Mesendoderm (in vitro differentiated cells): ENCODE results near the gene CASP8AP2.
"Not testable (repeated sequence)": the region's sequence is repeated elsewhere in the genome, so short reads cannot be mapped to it uniquely, and the experiment has no call there.

Experiments used
- DNase-seq: peaks from one replicate; pipeline ENCODE4 v3.0.0; 2013
- H2AK5ac ChIP-seq: 2 replicates; pipeline ENCODE4 v1.6.1; 2013; ENCODE audit warnings: low read length, inconsistent platforms
- H2BK120ac ChIP-seq: 2 replicates; pipeline ENCODE4 v1.6.1; 2013; ENCODE audit warnings: low read depth, mild to moderate bottlenecking, low read length, moderate library complexity, mixed read lengths
- H2BK15ac ChIP-seq: replicated peaks from 2 replicates; pipeline ENCODE4 v1.6.1; 2013; ENCODE audit warnings: low read depth, mild to moderate bottlenecking, moderate library complexity
- H2BK5ac ChIP-seq: 2 replicates; pipeline ENCODE4 v1.6.1; 2013; ENCODE audit warnings: low read length, inconsistent platforms
- H3K18ac ChIP-seq: 2 replicates; pipeline ENCODE4 v1.6.1; 2013; ENCODE audit warnings: mild to moderate bottlenecking, low read length, mixed read lengths
- H3K23ac ChIP-seq: one replicate; pipeline ENCODE4 v1.6.1; 2013; ENCODE audit warnings: low read length
- H3K27ac ChIP-seq: 2 replicates; pipeline ENCODE4 v1.5.1; 2013; ENCODE audit warnings: low read depth, mild to moderate bottlenecking, inconsistent platforms, low read length, moderate library complexity
- H3K27me3 ChIP-seq: 2 replicates; pipeline ENCODE4 v1.6.1; 2013; ENCODE audit warnings: low read length, control low read depth, mild to moderate bottlenecking, inconsistent platforms; ENCODE audit not compliant: insufficient read depth, poor library complexity
- H3K36me3 ChIP-seq: 2 replicates; pipeline ENCODE4 v1.6.1; 2013; ENCODE audit warnings: low read length, inconsistent platforms; ENCODE audit not compliant: control insufficient read depth, insufficient read depth
- H3K4ac ChIP-seq: one replicate; pipeline ENCODE4 v1.6.1; 2013; ENCODE audit warnings: low read depth, mild to moderate bottlenecking, low read length, moderate library complexity
- H3K4me1 ChIP-seq: 2 replicates; pipeline ENCODE4 v1.6.1; 2013; ENCODE audit warnings: low read depth, low read length, inconsistent platforms; ENCODE audit not compliant: control insufficient read depth
- H3K4me2 ChIP-seq: 2 replicates; pipeline ENCODE4 v1.6.1; 2013; ENCODE audit warnings: low read length
- H3K4me3 ChIP-seq: 2 replicates; pipeline ENCODE4 v1.5.1; 2013; ENCODE audit warnings: mild to moderate bottlenecking, low read length
- H3K56ac ChIP-seq: one replicate; pipeline ENCODE4 v1.6.1; 2013; ENCODE audit warnings: low read length
- H3K79me1 ChIP-seq: 2 replicates; pipeline ENCODE4 v1.6.1; 2013; ENCODE audit warnings: low read length, inconsistent platforms
- H3K79me2 ChIP-seq: 2 replicates; pipeline ENCODE4 v1.6.1; 2013; ENCODE audit warnings: mild to moderate bottlenecking, low read length; ENCODE audit not compliant: control insufficient read depth, insufficient read depth
- H3K9ac ChIP-seq: 2 replicates; pipeline ENCODE4 v1.6.1; 2013; ENCODE audit warnings: low read length, inconsistent platforms
- H4K5ac ChIP-seq: one replicate; pipeline ENCODE4 v1.6.1; 2013; ENCODE audit warnings: low read length
- H4K8ac ChIP-seq: one replicate; pipeline ENCODE4 v1.6.1; 2013; ENCODE audit warnings: low read depth, mild to moderate bottlenecking, control low read depth, low read length, moderate library complexity
- WGBS: extraction: QIAGEN DNeasy Blood & Tissue Kit; methylation state at CpG from one replicate; pipeline ENCODE4 v1.1.7; 2013; ENCODE audit warnings: low lambda C conversion rate, missing lambda C conversion rate; ENCODE audit not compliant: insufficient coverage; ENCODE audit errors: extremely low coverage; 5-methylcytosine and 5-hydroxymethylcytosine counted together

The CASP8AP2 gene

GRCh38 chr6:89890845-89891528 is 61.3 kb downstream of the CASP8AP2 start:
- H3K36me3 ChIP-seq, H4K8ac ChIP-seq, H3K23ac ChIP-seq, H3K27ac ChIP-seq, H2BK120ac ChIP-seq, H3K9ac ChIP-seq, H2AK5ac ChIP-seq, H2BK15ac ChIP-seq, H3K4me1 ChIP-seq, H3K27me3 ChIP-seq, H3K56ac ChIP-seq, H4K5ac ChIP-seq, H3K4ac ChIP-seq, H3K18ac ChIP-seq, H3K79me2 ChIP-seq, H3K79me1 ChIP-seq, H2BK5ac ChIP-seq, H3K4me3 ChIP-seq, H3K4me2 ChIP-seq: not testable (repeated sequence)
- DNase-seq = peak; percentile 88
- WGBS = no CpG with 5 or more reads among the region's 11 CpGs

GRCh38 chr6:89892577-89892976 is 62.9 kb downstream of the CASP8AP2 start:
- not testable (repeated sequence) for H4K5ac ChIP-seq, H3K79me1 ChIP-seq, H2AK5ac ChIP-seq, H3K27me3 ChIP-seq, H3K79me2 ChIP-seq, H3K9ac ChIP-seq, H3K36me3 ChIP-seq, H3K4me1 ChIP-seq, H3K4me2 ChIP-seq, H3K56ac ChIP-seq, DNase-seq, H4K8ac ChIP-seq, H3K27ac ChIP-seq, H3K4me3 ChIP-seq, H2BK15ac ChIP-seq, H3K23ac ChIP-seq, H2BK120ac ChIP-seq, H3K4ac ChIP-seq, H2BK5ac ChIP-seq, H3K18ac ChIP-seq
- no CpG with 5 or more reads among the region's 8 CpGs for WGBS

- no CpG with 5 or more reads among the region's 1 CpG for WGBS
Observed at GRCh38 chr6:89894169-89894568, 64.5 kb downstream of the CASP8AP2 start, which contains the start of gene GJA10. Gene GJA10 (plus strand): TSS chr6:89894469. CDS start chr6:89894469, 0 bp downstream.

GRCh38 chr6:89895276-89895874 is 65.7 kb downstream of the CASP8AP2 start:
- Histone ChIP-seq H2BK15ac (no peak overlapping the region), H3K4me1 (peaks cover 2% of the 10 kb centered on the region), H3K56ac (no peak overlapping the region), H2BK5ac (no peak overlapping the region), H3K36me3 (no peaks in the 10 kb centered on the region), H3K27me3 (no peaks in the 10 kb centered on the region), H3K4ac (no peak overlapping the region), H3K79me2 (no peaks in the 10 kb centered on the region), H3K23ac (no peak overlapping the region), H4K5ac (no peak overlapping the region), H3K4me3 (no peak overlapping the region), H3K79me1 (no peaks in the 10 kb centered on the region), H2AK5ac (no peak overlapping the region), H3K27ac (no peak overlapping the region), H2BK120ac (no peak overlapping the region), H3K4me2 (no peak overlapping the region), H3K9ac (no peak overlapping the region), H3K18ac (no peak overlapping the region), H4K8ac (no peak overlapping the region)
- WGBS = no CpG with 5 or more reads among the region's 8 CpGs
- DNase-seq = peak; percentile 82

More at GRCh38 chr6:89894169-89894568, 64.5 kb downstream of the CASP8AP2 start, which contains the start of gene GJA10:
- Histone ChIP-seq H3K9ac (no peak within 1 kb of the TSS), H3K4me1 (peaks cover 2% of the 10 kb centered on the region), H3K18ac (no peak within 1 kb of the TSS), H3K4me2 (no peak within 1 kb of the TSS), H3K4ac (no peak within 1 kb of the TSS), H3K23ac (no peak within 1 kb of the TSS), H2BK15ac (no peak within 1 kb of the TSS), H4K5ac (no peak within 1 kb of the TSS), H4K8ac (no peak within 1 kb of the TSS), H3K79me2 (no peaks in the 10 kb centered on the region), H3K27ac (no peak within 1 kb of the TSS), H3K36me3 (no peaks in the 10 kb centered on the region), H3K27me3 (no peaks in the 10 kb centered on the region), H3K79me1 (no peaks in the 10 kb centered on the region), H3K4me3 (no peak within 1 kb of the TSS), H2AK5ac (no peak within 1 kb of the TSS), H2BK5ac (no peak within 1 kb of the TSS), H2BK120ac (no peak within 1 kb of the TSS), H3K56ac (no peak within 1 kb of the TSS)
- no peak for DNase-seq

DNA sequence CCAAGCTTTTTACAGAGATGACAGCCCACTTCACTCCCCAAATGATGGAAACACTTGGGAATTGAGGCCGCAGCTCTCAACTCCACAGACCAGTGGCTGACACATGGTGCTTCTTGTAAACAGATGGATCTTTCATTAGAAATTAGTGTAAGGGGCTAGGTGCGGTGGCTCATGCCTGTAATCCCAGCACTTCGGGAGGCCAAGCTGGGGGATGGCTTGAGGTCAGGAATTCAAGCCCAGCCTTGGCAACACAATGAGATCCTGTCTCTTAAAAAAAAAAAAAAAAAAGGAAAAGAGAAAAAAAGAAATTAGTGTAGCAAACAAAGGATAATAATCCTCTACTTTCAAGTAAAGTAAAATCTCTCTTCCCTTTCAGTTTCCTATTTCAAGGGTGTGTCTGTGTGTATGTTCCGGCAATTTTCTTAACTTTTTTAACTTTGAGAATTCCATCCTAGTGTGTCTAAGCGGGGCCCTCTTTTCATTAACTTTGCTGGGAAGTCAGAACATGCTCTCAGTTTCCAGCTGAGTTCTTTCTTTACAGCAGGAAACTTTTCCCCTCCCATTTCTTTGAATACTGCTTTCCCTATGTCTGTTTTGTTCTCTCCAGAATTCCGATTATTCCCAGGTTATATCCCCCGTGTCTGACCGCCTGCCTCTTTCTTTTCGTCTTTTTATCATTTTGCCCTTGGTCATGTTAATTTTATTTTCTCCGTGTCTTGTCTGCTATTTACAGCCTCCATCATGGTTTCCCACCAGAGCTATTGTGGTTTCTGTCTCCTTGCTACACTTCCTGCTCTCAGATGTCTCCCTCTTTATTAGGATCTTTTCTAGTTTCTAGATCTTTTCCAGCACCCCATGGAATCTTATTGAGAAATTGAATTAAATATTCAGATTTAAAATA is 80.6 kb downstream of the CASP8AP2 start:
- not testable (repeated sequence) for H3K27ac ChIP-seq, H2BK5ac ChIP-seq, H2AK5ac ChIP-seq, DNase-seq, H3K18ac ChIP-seq, H4K8ac ChIP-seq, H3K4ac ChIP-seq, H3K79me1 ChIP-seq, H3K36me3 ChIP-seq, H4K5ac ChIP-seq, H3K4me3 ChIP-seq, H3K4me2 ChIP-seq, H3K4me1 ChIP-seq, H2BK120ac ChIP-seq, H3K23ac ChIP-seq, H3K27me3 ChIP-seq, H2BK15ac ChIP-seq, H3K9ac ChIP-seq, H3K56ac ChIP-seq, H3K79me2 ChIP-seq
- WGBS = no CpG with 5 or more reads among the region's 10 CpGs
